Keratinocyte (primary cell): ENCODE data around the gene PLD1. TPM values are rescaled to one million over a fixed set of nuclear protein-coding genes. Genes with fewer than 3 reads are reported as not detected.

Experiments
- DNase-seq: peaks from one replicate; pipeline ENCODE4 v3.0.0-alpha.2; 2011; ENCODE audit warnings: low read depth, missing footprints, low spot score
- FAIRE-seq: peaks from 2 replicates; lab custom pipeline; 2011; peaks lifted over from hg19 to GRCh38; lab: Jason Lieb, UNC
- H2AFZ ChIP-seq: 2 replicates; pipeline ENCODE4 v1.6.0; 2012; ENCODE audit warnings: low read length, control low read depth, inconsistent platforms; ENCODE audit not compliant: control insufficient read depth
- H3K27ac ChIP-seq: 2 replicates; pipeline ENCODE4 v1.5.1; 2011; ENCODE audit warnings: low read length; ENCODE audit not compliant: control insufficient read depth, insufficient read depth
- H3K27me3 ChIP-seq: 3 replicates; pipeline ENCODE4 v1.6.0; 2011; ENCODE audit warnings: low read length; ENCODE audit not compliant: control insufficient read depth, insufficient read depth; ENCODE audit errors: extremely low read depth
- H3K36me3 ChIP-seq, 2 experiments: 2 replicates in 1 of 2; 3 replicates in 1 of 2; pipeline ENCODE4 v1.5.1; 2011; ENCODE audit warnings: low read length in 2 of 2, mild to moderate bottlenecking in 1 of 2; ENCODE audit not compliant: control insufficient read depth in 2 of 2, insufficient read depth in 2 of 2; ENCODE audit errors: extremely low read depth in 1 of 2
- H3K4me1 ChIP-seq: 3 replicates; pipeline ENCODE4 v1.5.1; 2011; ENCODE audit warnings: low read length; ENCODE audit not compliant: control insufficient read depth, insufficient read depth; ENCODE audit errors: extremely low read depth
- H3K4me2 ChIP-seq: 3 replicates; pipeline ENCODE4 v1.6.0; 2011; ENCODE audit warnings: low read depth, low read length; ENCODE audit not compliant: control insufficient read depth, insufficient read depth; ENCODE audit errors: extremely low read depth
- H3K4me3 ChIP-seq, 3 experiments: fragments of 200-600 bp in 1 of 3; sonication (generic) in 1 of 3; 2 replicates in 2 of 3; 3 replicates in 1 of 3; pipeline ENCODE4 v1.5.1; 2011 to 2016; ENCODE audit warnings: low read length in 3 of 3, mild to moderate bottlenecking in 3 of 3, control low read depth in 2 of 3, inconsistent platforms in 1 of 3, low read depth in 1 of 3, mixed read lengths in 1 of 3, mixed run types in 1 of 3, moderate library complexity in 1 of 3; ENCODE audit not compliant: control insufficient read depth in 2 of 3, insufficient read depth in 2 of 3; ENCODE audit errors: extremely low read depth in 1 of 3
- H3K79me2 ChIP-seq: 2 replicates; pipeline ENCODE4 v1.6.0; 2012; ENCODE audit warnings: low read length; ENCODE audit not compliant: control insufficient read depth, insufficient read depth
- H3K9ac ChIP-seq: 3 replicates; pipeline ENCODE4 v1.6.0; 2011; ENCODE audit warnings: low read length; ENCODE audit not compliant: control insufficient read depth, insufficient read depth; ENCODE audit errors: extremely low read depth
- H3K9me1 ChIP-seq: 3 replicates; pipeline ENCODE4 v1.6.0; 2011; ENCODE audit warnings: low read length; ENCODE audit not compliant: control insufficient read depth, insufficient read depth; ENCODE audit errors: extremely low read depth
- H3K9me3 ChIP-seq: 2 replicates; pipeline ENCODE4 v1.5.1; 2012; ENCODE audit warnings: low read depth, low read length; ENCODE audit not compliant: control insufficient read depth
- H4K20me1 ChIP-seq: 3 replicates; pipeline ENCODE4 v1.6.0; 2011; ENCODE audit warnings: low read length; ENCODE audit not compliant: control insufficient read depth, insufficient read depth; ENCODE audit errors: extremely low read depth
- CTCF ChIP-seq, 3 experiments: IDR thresholded peaks in 1 of 3; conservative IDR thresholded peaks in 1 of 3; optimal IDR thresholded peaks in 1 of 3; 2 replicates in 2 of 3; 3 replicates in 1 of 3; pipeline versions ENCODE3 to v1.5.1; 2011; ENCODE audit warnings: low read length in 3 of 3, mild to moderate bottlenecking in 3 of 3, moderate library complexity in 2 of 3, control low read depth in 1 of 3, inconsistent platforms in 1 of 3; ENCODE audit not compliant: insufficient read depth in 2 of 3; ENCODE audit errors: extremely low read depth in 1 of 3
- EZH2 ChIP-seq: IDR thresholded peaks from one replicate; pipeline ENCODE4 v1.6.1; 2012; ENCODE audit warnings: inconsistent platforms, mild to moderate bottlenecking, low read length, moderate library complexity
- dilution Hi-C: fragments of 300-500 bp; cut with MboI; formaldehyde crosslinking; loops from one replicate; pipeline ENCODE4 v1.7.0; 2020; ENCODE audit warnings: low sequenced_read_pairs; ENCODE audit not compliant: extremely low pct_ligation_motif_present
- polyA plus RNA-seq, 5 experiments: library from polyadenylated mRNA; depleted of rRNA in 3 of 5; stranded (reverse) in 3 of 5; stranded (forward) in 1 of 5; unstranded in 1 of 5; fragments of >200 nt; gene quantifications; 1 replicate in 1 of 5; 2 replicates in 3 of 5; 3 replicates in 1 of 5; pipeline versions ENCODE4 v1.2.1 to v1.2.3, GENCODE V29; 2011 to 2012; ENCODE audit warnings: missing spikeins in 2 of 5, low read depth in 1 of 5, low replicate concordance in 1 of 5

The PLD1 gene
- polyA plus RNA-seq, 1 donor (not counting 4 experiments of a cell fraction or from before 2014, with no cell fraction given): 14.7 TPM

- Histone ChIP-seq H3K4me3 (peak overlapping the region in 1 of 3 experiments; percentile 58), H3K4me2 (peak overlapping the region; percentile 90), H2AFZ (no peak overlapping the region), H3K4me1 (peaks cover 35% of the 10 kb centered on the region), H3K27ac (peak overlapping the region; percentile 97), H3K9me3 (no peaks in the 10 kb centered on the region), H3K9ac (peak overlapping the region; percentile 78), H3K9me1 (no peaks in the 10 kb centered on the region), H4K20me1 (no peaks in the 10 kb centered on the region), H3K79me2 (no peaks in the 10 kb centered on the region), H3K27me3 (no peaks in the 10 kb centered on the region), H3K36me3 (no peaks in the 10 kb centered on the region)
- dilution Hi-C loops: no loop called here
- FAIRE-seq (no peak), DNase-seq (no peak)
- TF ChIP-seq EZH2: no peak
- no peak for TF ChIP-seq CTCF (optimal IDR thresholded peaks at IDR 0.05 in 1 of 3, IDR thresholded peaks at IDR 0.05 in 1 of 3, conservative IDR thresholded peaks at IDR 0.05 in 1 of 3; ENCODE audit: extremely low read depth in 1 of 3, insufficient read depth in 2 of 3, low read length in 3 of 3)
Measured at GRCh38 chr3:171752329-171752728, 58.0 kb downstream of the PLD1 start.

GRCh38 chr3:171749124-171749523 is 61.2 kb downstream of the PLD1 start:
- H3K4me2 ChIP-seq: no peak overlapping the region
- dilution Hi-C loops: no loop called here

More at GRCh38 chr3:171749124-171749523, 61.2 kb downstream of the PLD1 start:
- Histone ChIP-seq H3K27me3 (no peaks in the 10 kb centered on the region), H2AFZ (no peak overlapping the region), H3K4me1 (peaks cover 22% of the 10 kb centered on the region), H3K79me2 (no peaks in the 10 kb centered on the region), H3K9me1 (no peaks in the 10 kb centered on the region), H3K27ac (no peak overlapping the region), H4K20me1 (no peaks in the 10 kb centered on the region), H3K36me3 (peaks cover 0 to 2% of the 10 kb centered on the region in 2 experiments), H3K9ac (no peak overlapping the region), H3K4me3 (no peak overlapping the region), H3K9me3 (no peaks in the 10 kb centered on the region)
- DNase-seq: no peak
- no peak for FAIRE-seq
- TF ChIP-seq CTCF (optimal IDR thresholded peaks at IDR 0.05 in 1 of 3, IDR thresholded peaks at IDR 0.05 in 1 of 3, conservative IDR thresholded peaks at IDR 0.05 in 1 of 3; ENCODE audit: extremely low read depth in 1 of 3, insufficient read depth in 2 of 3, low read length in 3 of 3) (no peak), EZH2 (no peak)
